ENCODE measurements around the gene COPG1. TPM values are rescaled to one million over a fixed set of nuclear protein-coding genes. Genes with fewer than 3 reads are reported as not detected.

Gene COPG1
- total RNA-seq, 1 donor = 402 TPM

GRCh38 chr3:129278439-129278965 lies 29.1 kb downstream of the COPG1 start, which contains the start of gene HMCES:
TSS of gene HMCES (plus strand) at chr3:129278870. CDS start at chr3:129279733, 863 bp downstream.
- TF ChIP-seq CTCF (IDR thresholded peaks at IDR 0.05; ENCODE audit: insufficient read depth, low read depth, low read length) = no peak
- H3K4me3 ChIP-seq (ENCODE audit: low read depth, low read length) = peak within 1 kb of the TSS; percentile 82
- peak; percentile 91 for DNase-seq (ENCODE audit: low read depth)

- TF ChIP-seq CTCF (IDR thresholded peaks at IDR 0.05; ENCODE audit: insufficient read depth, low read depth, low read length) = no peak
- DNase-seq (ENCODE audit: low read depth) = peak; percentile 72
- peak overlapping the region; percentile 82 for H3K4me3 ChIP-seq (ENCODE audit: low read depth, low read length)
Observed at GRCh38 chr3:129278966-129279906, 29.8 kb downstream of the COPG1 start.

DNA sequence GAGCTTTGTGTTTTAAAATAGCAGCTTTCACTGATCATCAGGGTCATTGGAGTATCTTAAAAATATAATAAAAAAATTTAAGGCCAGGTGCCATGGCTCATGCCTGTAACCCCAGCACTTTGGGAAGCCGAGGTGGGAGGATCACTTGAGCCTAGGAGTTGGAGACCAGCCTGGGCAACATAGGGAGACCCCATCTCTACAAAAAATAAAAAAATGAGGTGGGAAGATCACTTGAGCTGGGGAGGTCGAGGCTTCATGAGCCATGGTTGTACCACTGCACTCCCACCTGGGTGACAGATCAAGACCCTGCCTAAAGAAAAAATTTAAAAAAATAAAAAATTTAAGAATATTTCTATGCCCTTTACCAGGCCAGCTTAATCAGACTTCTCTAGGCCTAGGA lies 30.8 kb downstream of the COPG1 start:
- DNase-seq (ENCODE audit: low read depth) = no peak
- H3K4me3 ChIP-seq (ENCODE audit: low read depth, low read length) = peak overlapping the region; percentile 82
- TF ChIP-seq CTCF (IDR thresholded peaks at IDR 0.05; ENCODE audit: insufficient read depth, low read depth, low read length) = no peak

DNA sequence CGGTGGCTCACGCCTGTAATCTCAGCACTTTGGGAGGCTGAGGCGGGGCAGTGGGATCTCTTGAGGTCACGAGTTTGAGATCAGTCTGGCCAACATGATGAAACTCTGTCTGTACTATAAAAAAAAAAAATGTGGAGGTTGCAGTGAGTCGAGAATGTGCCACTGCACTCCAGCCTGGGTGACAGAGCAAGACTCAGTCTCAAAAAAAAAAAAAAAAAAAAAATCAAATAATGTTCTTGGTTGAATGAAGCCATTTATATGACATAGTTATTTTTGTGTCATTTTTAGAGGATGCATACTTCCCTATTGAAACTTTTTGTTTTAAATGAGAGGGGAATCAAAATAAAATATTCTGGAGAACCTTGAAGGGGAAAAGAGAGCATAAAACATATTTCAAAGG lies 32.3 kb downstream of the COPG1 start:
- no peak for DNase-seq (ENCODE audit: low read depth)
- no peak overlapping the region for H3K4me3 ChIP-seq (ENCODE audit: low read depth, low read length)
- no peak for TF ChIP-seq CTCF (IDR thresholded peaks at IDR 0.05; ENCODE audit: insufficient read depth, low read depth, low read length)

GRCh38 chr3:129282727-129283327 lies 33.4 kb downstream of the COPG1 start:
- no peak for TF ChIP-seq CTCF (IDR thresholded peaks at IDR 0.05; ENCODE audit: insufficient read depth, low read depth, low read length)
- H3K4me3 ChIP-seq (ENCODE audit: low read depth, low read length) = no peak overlapping the region
- no peak for DNase-seq (ENCODE audit: low read depth)

- H3K4me3 ChIP-seq (ENCODE audit: low read depth, low read length) = no peak overlapping the region
- peak; percentile 97 for DNase-seq (ENCODE audit: low read depth)
- no peak for TF ChIP-seq CTCF (IDR thresholded peaks at IDR 0.05; ENCODE audit: insufficient read depth, low read depth, low read length)
Observed at GRCh38 chr3:129286081-129286480, 36.7 kb downstream of the COPG1 start.

Measured in fibroblast of villous mesenchyme (primary cell).